CD14-positive monocyte (primary cell): Measurements from ENCODE around the gene THBS2. TPM values are rescaled to one million over a fixed set of nuclear protein-coding genes. Genes with fewer than 3 reads are reported as not detected.

Experiments
- DNase-seq, 3 donors: peaks; one replicate each; pipeline ENCODE4 v3.0.0-alpha.2; 2011 to 2022
- H2AFZ ChIP-seq: 2 replicates; pipeline ENCODE4 v1.6.0; 2012; ENCODE audit warnings: mild to moderate bottlenecking, low read depth, low read length, inconsistent platforms; ENCODE audit not compliant: insufficient read depth, poor library complexity, severe bottlenecking
- H3K27ac ChIP-seq, 2 donors: 1 replicate in 1 of 2; 2 replicates in 1 of 2; pipeline ENCODE4 v1.5.1; 2012 to 2013; ENCODE audit warnings: low read length in 2 of 2, control low read depth in 1 of 2, inconsistent platforms in 1 of 2, low read depth in 1 of 2, mild to moderate bottlenecking in 1 of 2
- H3K27me3 ChIP-seq, 2 donors: one replicate each; pipeline versions ENCODE4 v1.6.0 to v1.6.1; 2011 to 2013; ENCODE audit warnings: low read length in 2 of 2; ENCODE audit not compliant: control insufficient read depth in 2 of 2, insufficient read depth in 2 of 2
- H3K36me3 ChIP-seq, 2 donors: replicated peaks in 1 of 2; 1 replicate in 1 of 2; 2 replicates in 1 of 2; pipeline versions ENCODE4 v1.5.1 to v1.6.1; 2012 to 2013; ENCODE audit warnings: low read length in 2 of 2, control low read depth in 1 of 2, inconsistent platforms in 1 of 2, mild to moderate bottlenecking in 1 of 2; ENCODE audit not compliant: insufficient read depth in 2 of 2, control insufficient read depth in 1 of 2
- H3K4me1 ChIP-seq, 2 donors: 1 replicate in 1 of 2; 2 replicates in 1 of 2; pipeline versions ENCODE4 v1.5.1 to v1.6.1; 2012 to 2013; ENCODE audit warnings: low read length in 2 of 2, control low read depth in 1 of 2, inconsistent platforms in 1 of 2, mild to moderate bottlenecking in 1 of 2, moderate library complexity in 1 of 2; ENCODE audit not compliant: insufficient read depth in 2 of 2, control insufficient read depth in 1 of 2
- H3K4me2 ChIP-seq: replicated peaks from 2 replicates; pipeline ENCODE3; 2012; ENCODE audit warnings: low read length, moderate library complexity, mild to moderate bottlenecking; ENCODE audit not compliant: poor library complexity, severe bottlenecking; ENCODE audit errors: extremely low read depth
- H3K4me3 ChIP-seq, 3 experiments: fragments of 200-600 bp in 1 of 3; sonication (generic) in 1 of 3; replicated peaks in 1 of 3; 1 replicate in 2 of 3; 2 replicates in 1 of 3; pipeline ENCODE4 v1.5.1; 2011 to 2013; ENCODE audit warnings: low read length in 3 of 3, mild to moderate bottlenecking in 3 of 3, control low read depth in 2 of 3, low read depth in 2 of 3, inconsistent platforms in 1 of 3, moderate library complexity in 1 of 3
- H3K79me2 ChIP-seq: 2 replicates; pipeline ENCODE4 v1.6.0; 2012; ENCODE audit warnings: mild to moderate bottlenecking, control low read depth, inconsistent platforms, low read length, moderate library complexity; ENCODE audit not compliant: insufficient read depth
- H3K9ac ChIP-seq: 2 replicates; pipeline ENCODE4 v1.6.0; 2017; ENCODE audit warnings: low read length, mild to moderate bottlenecking; ENCODE audit not compliant: insufficient read depth, poor library complexity, severe bottlenecking
- H3K9me3 ChIP-seq, 2 donors: replicated peaks in 1 of 2; 1 replicate in 1 of 2; 2 replicates in 1 of 2; pipeline versions ENCODE4 v1.5.1 to v1.6.1; 2012 to 2013; ENCODE audit warnings: low read length in 2 of 2, control low read depth in 1 of 2; ENCODE audit not compliant: control insufficient read depth in 1 of 2, insufficient read depth in 1 of 2
- H4K20me1 ChIP-seq: 2 replicates; pipeline ENCODE4 v1.6.0; 2012; ENCODE audit warnings: mild to moderate bottlenecking, low read length, control low read depth, moderate library complexity; ENCODE audit not compliant: insufficient read depth
- H3K27ac Mint-ChIP-seq, 7 donors: one replicate each; pipeline ENCODE4 v1.8.0; 2020; ENCODE audit warnings: mild to moderate bottlenecking in 7 of 7, mixed read lengths in 7 of 7, moderate library complexity in 6 of 7, inconsistent platforms in 2 of 7
- H3K27me3 Mint-ChIP-seq, 3 donors: one replicate each; pipeline ENCODE4 v1.8.0; 2021 to 2022; ENCODE audit warnings: low read depth in 3 of 3, mild to moderate bottlenecking in 3 of 3, mixed read lengths in 3 of 3, moderate library complexity in 3 of 3, inconsistent platforms in 1 of 3
- H3K36me3 Mint-ChIP-seq, 2 donors: one replicate each; pipeline ENCODE4 v1.8.0; 2020; ENCODE audit warnings: mixed read lengths in 2 of 2, inconsistent platforms in 1 of 2, mild to moderate bottlenecking in 1 of 2
- H3K4me1 Mint-ChIP-seq: one replicate; pipeline ENCODE4 v1.8.0; 2020; ENCODE audit warnings: mild to moderate bottlenecking, mixed read lengths
- H3K4me3 Mint-ChIP-seq, 2 donors: one replicate each; pipeline ENCODE4 v1.8.0; 2020; ENCODE audit warnings: mild to moderate bottlenecking in 2 of 2, mixed read lengths in 2 of 2, moderate library complexity in 1 of 2
- H3K9me3 Mint-ChIP-seq, 7 donors: one replicate each; pipeline ENCODE4 v1.8.0; 2020 to 2022; ENCODE audit warnings: mixed read lengths in 7 of 7, mild to moderate bottlenecking in 6 of 7, moderate library complexity in 6 of 7, inconsistent platforms in 2 of 7
- CTCF ChIP-seq: fragments of 200-600 bp; IDR thresholded peaks from one replicate; pipeline ENCODE4 v1.8.0; 2022; ENCODE audit warnings: antibody characterized with exemption, mild to moderate bottlenecking
- WGBS: methylation state at CpG from one replicate; pipeline ENCODE4 v1.1.5; 2013; ENCODE audit warnings: missing lambda C conversion rate; ENCODE audit not compliant: insufficient coverage; 5-methylcytosine and 5-hydroxymethylcytosine counted together
- intact Hi-C, 2 donors: fragments of 100-400 bp; cut with micrococcal nuclease; formaldehyde crosslinking; loops; one replicate each; pipeline versions ENCODE4 v1.15.0 to v1.15.1; 2023
- polyA plus RNA-seq, 3 donors: library from polyadenylated mRNA; depleted of rRNA in 1 of 3; unstranded in 2 of 3; stranded (reverse) in 1 of 3; fragments of 300-500 nt in 2 of 3; fragments of >200 nt in 1 of 3; fragmentation: Illumina TruSeq in 2 of 3; gene quantifications; 1 replicate in 2 of 3; 2 replicates in 1 of 3; pipeline ENCODE4 v1.2.3, GENCODE V29; 2012 to 2021

The THBS2 gene
- polyA plus RNA-seq, 3 donors, result 0.01 to 0.03 TPM; not detected in 1

- Histone ChIP-seq H3K27ac (no peak overlapping the region), H3K4me1 (peaks cover 23 to 38% of the 10 kb centered on the region in 2 donors), H3K9me3 (no peaks in the 10 kb centered on the region), H2AFZ (no peak overlapping the region), H4K20me1 (no peaks in the 10 kb centered on the region), H3K36me3 (no peaks in the 10 kb centered on the region), H3K79me2 (no peaks in the 10 kb centered on the region), H3K4me3 (no peak overlapping the region), H3K4me2 (no peak overlapping the region), H3K27me3 (no peaks in the 10 kb centered on the region), H3K9ac (no peak overlapping the region)
- 88% methylated on average over 5 of the region's 15 CpGs for WGBS
- no peaks in the 10 kb centered on the region for H3K36me3 Mint-ChIP-seq
- peaks cover 3 to 10% (median 6%) of the 10 kb centered on the region in 3 donors for H3K27me3 Mint-ChIP-seq
- peaks cover 43% of the 10 kb centered on the region for H3K4me1 Mint-ChIP-seq
- no peak overlapping the region for H3K4me3 Mint-ChIP-seq
- no peak for DNase-seq
- intact Hi-C loops, result no loop called here
- peak overlapping the region in 1 of 7 donors; percentile 58 for H3K27ac Mint-ChIP-seq
- no peak for TF ChIP-seq CTCF
- H3K9me3 Mint-ChIP-seq, result peaks cover 0 to 3% (median 0%) of the 10 kb centered on the region in 7 donors
These were observed 13.3 kb upstream of the THBS2 start for GRCh38 chr6:169266746-169267591.

- no peak overlapping the region for H2AFZ ChIP-seq
- H3K4me1 ChIP-seq, result peaks cover 23 to 37% of the 10 kb centered on the region in 2 donors
- no peaks in the 10 kb centered on the region for H3K27me3 ChIP-seq
- H3K36me3 ChIP-seq, result no peaks in the 10 kb centered on the region
- Mint-ChIP-seq H3K9me3 (peaks cover 0 to 3% (median 0%) of the 10 kb centered on the region in 7 donors), H3K27ac (no peak overlapping the region), H3K36me3 (no peaks in the 10 kb centered on the region), H3K4me1 (peaks cover 40% of the 10 kb centered on the region), H3K4me3 (no peak overlapping the region), H3K27me3 (peaks cover 3 to 10% (median 6%) of the 10 kb centered on the region in 3 donors)
- H4K20me1 ChIP-seq, result no peaks in the 10 kb centered on the region
- H3K9ac ChIP-seq, result no peak overlapping the region
- no peak overlapping the region for H3K4me3 ChIP-seq
- intact Hi-C loops, result no loop called here
- DNase-seq, result no peak
- 94% methylated on average over 5 of the region's 5 CpGs for WGBS
- H3K79me2 ChIP-seq, result no peaks in the 10 kb centered on the region
- H3K9me3 ChIP-seq, result no peaks in the 10 kb centered on the region
- H3K27ac ChIP-seq, result no peak overlapping the region
- no peak overlapping the region for H3K4me2 ChIP-seq
- TF ChIP-seq CTCF, result no peak
These were observed 12.6 kb upstream of the THBS2 start for GRCh38 chr6:169266261-169266660.
